NCI-H1417 (cell line): ENCODE measurements around the gene POFUT1.

Experiments used
- DNase-seq, 3 experiments: peaks; one replicate each; lab custom pipeline; 2025; lab: John Stamatoyannopoulos, UW

POFUT1 gene

GRCh38 chr20:32206760-32207625 is 687 bp upstream of the POFUT1 start:
- DNase-seq = peak in 1 of 3 experiments; percentile 56

GRCh38 chr20:32208499-32209154 is 947 bp downstream of the POFUT1 start:
- no peak for DNase-seq

GRCh38 chr20:32209850-32210605 is 2.3 kb downstream of the POFUT1 start:
- DNase-seq = no peak

GRCh38 chr20:32213870-32214269 is 6.2 kb downstream of the POFUT1 start:
- DNase-seq = no peak

- DNase-seq = no peak
Measured at GRCh38 chr20:32215147-32215546, 7.5 kb downstream of the POFUT1 start.

GRCh38 chr20:32215729-32216128 is 8.0 kb downstream of the POFUT1 start:
- no peak for DNase-seq

GRCh38 chr20:32216179-32217142 is 8.8 kb downstream of the POFUT1 start:
- no peak for DNase-seq

GRCh38 chr20:32218156-32218900 is 10.6 kb downstream of the POFUT1 start:
- no peak for DNase-seq

- DNase-seq = no peak
Measured at GRCh38 chr20:32224463-32224862, 16.8 kb downstream of the POFUT1 start.

- DNase-seq = no peak
Measured at GRCh38 chr20:32226391-32226790, 18.7 kb downstream of the POFUT1 start.

- DNase-seq = no peak
Measured at GRCh38 chr20:32227306-32227705, 19.6 kb downstream of the POFUT1 start.

- no peak for DNase-seq
Measured at GRCh38 chr20:32227744-32228688, 20.3 kb downstream of the POFUT1 start.

GRCh38 chr20:32229251-32229747 is 21.6 kb downstream of the POFUT1 start:
- DNase-seq = no peak

GRCh38 chr20:32230707-32231106 is 23.0 kb downstream of the POFUT1 start:
- no peak for DNase-seq

GRCh38 chr20:32231245-32231644 is 23.6 kb downstream of the POFUT1 start:
- DNase-seq = no peak

GRCh38 chr20:32231847-32232246 is 24.2 kb downstream of the POFUT1 start:
- DNase-seq = no peak

GRCh38 chr20:32232326-32232886 is 24.7 kb downstream of the POFUT1 start:
- DNase-seq = no peak

GRCh38 chr20:32233286-32233685 is 25.6 kb downstream of the POFUT1 start:
- DNase-seq = no peak
